ENCODE data around the gene CYP4B1.

- no peak for TF ChIP-seq CTCF (IDR thresholded peaks at IDR 0.05)
- no peak for TF ChIP-seq POLR2AphosphoS5 (IDR thresholded peaks at IDR 0.05)
These were observed 20.5 kb downstream of the CYP4B1 start for GRCh38 chr1:46819335-46819734.

All from esophagus muscularis mucosa (tissue), 3 donors.